ENCODE measurements around the gene ZSCAN26.

Gene ZSCAN26

DNA sequence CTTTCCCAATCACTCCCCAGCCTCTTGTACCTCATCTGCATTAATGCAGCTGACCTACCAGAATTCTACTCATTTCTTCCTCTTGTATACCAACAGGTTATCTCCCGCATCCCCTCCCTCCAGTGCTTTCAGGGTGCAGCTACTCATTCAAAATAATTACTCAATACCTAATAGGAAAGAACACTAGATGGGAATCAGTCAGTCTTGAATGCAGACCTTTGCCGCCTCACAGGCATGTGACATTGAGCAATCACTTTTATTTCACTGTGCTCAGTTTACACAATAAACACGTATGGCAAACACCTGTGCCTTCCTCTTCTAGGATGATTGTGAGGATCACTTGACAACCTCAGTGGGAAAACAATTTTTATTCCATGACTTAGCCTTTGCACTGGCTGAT, 55.7 kb downstream of the ZSCAN26 start:
- no peak for DNase-seq (ENCODE audit: low read depth)

GRCh38 chr6:28323813-28324424, 57.0 kb downstream of the ZSCAN26 start:
- no peak for DNase-seq (ENCODE audit: low read depth)

DNA sequence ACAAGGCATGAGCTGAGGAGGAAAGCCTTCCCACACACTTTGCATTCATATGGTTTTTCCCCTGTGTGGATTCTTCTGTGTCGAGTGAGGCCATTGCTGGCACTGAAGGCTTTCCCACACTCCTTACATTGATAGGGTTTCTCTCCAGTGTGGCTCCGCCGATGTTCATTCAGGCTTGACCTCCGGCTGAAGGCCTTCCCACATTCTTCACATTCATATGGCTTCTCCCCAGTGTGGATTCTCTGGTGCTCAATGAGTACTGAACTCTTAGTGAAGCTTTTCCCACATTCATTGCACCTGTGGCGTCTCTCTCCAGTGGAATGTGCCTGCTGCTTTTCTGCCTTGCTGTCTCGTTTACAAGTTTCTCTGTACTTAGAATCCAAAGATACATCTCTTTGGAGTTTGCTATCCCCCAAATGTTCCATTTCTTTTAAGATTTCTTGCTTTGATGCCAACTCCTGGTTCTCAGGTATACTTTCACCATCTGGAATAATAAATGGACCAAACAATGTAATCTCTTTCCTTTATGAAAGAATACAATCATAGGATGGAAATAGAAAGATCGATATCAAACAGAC, 59.5 kb downstream of the ZSCAN26 start:
- no peak for DNase-seq (ENCODE audit: low read depth)
